AG04449 (cell line): ENCODE results near the gene LRRC74A.
A peak's percentile ranks its signal among the peaks of the same experiment; 100 is the strongest.
"Not testable (repeated sequence)": the region's sequence is repeated elsewhere in the genome, so short reads cannot be mapped to it uniquely, and the experiment has no call there.

Source experiments
- CTCF ChIA-PET: fragments of 350-600 bp; formaldehyde crosslinking; extraction: SDS; loops from one replicate; lab custom pipeline; 2021; ENCODE audit warnings: antibody characterized with exemption; lab: Yijun Ruan, JAX
- POLR2A ChIA-PET: fragments of 400-600, 350-600 bp; formaldehyde crosslinking; extraction: SDS; loops from one replicate; lab custom pipeline; 2020; ENCODE audit warnings: antibody characterized with exemption, inconsistent platforms; lab: Yijun Ruan, JAX
- DNase-seq: peaks from one replicate; pipeline ENCODE4 v3.0.0-alpha.2; 2010; ENCODE audit warnings: low read depth, low spot score
- H3K4me3 ChIP-seq: 2 replicates; pipeline ENCODE4 v1.5.1; 2011; ENCODE audit warnings: low read depth, mild to moderate bottlenecking, control low read depth, low read length
- TF ChIP-seq, protein P1 (sequence below): IDR thresholded peaks from one replicate; pipeline ENCODE4 v1.5.1; 2011; ENCODE audit warnings: mild to moderate bottlenecking, moderate library complexity, low read length, control low read depth, inconsistent platforms; ENCODE audit not compliant: insufficient read depth; ENCODE audit errors: missing control alignments

LRRC74A gene

DNA sequence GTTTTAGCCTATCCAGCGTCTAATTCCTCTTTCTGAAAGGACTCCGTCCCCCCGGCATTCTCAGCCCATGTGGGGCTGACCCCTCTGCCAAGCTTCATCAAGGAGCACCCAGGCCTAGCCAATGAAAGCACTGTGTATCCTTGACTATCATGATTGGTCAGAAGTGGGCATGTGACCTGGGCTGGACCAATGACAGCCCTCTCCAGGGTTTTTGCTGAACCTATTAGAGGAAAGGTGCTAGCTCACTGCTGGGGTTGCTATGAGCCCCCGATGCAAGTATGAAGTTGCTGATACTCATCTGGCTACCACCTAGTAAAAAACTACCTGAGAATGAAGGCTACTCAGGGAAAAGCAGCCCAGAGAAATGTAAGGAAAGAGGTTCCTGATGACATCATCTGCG, 68.1 kb downstream of the LRRC74A start:
- ChIA-PET CTCF (interaction anchor here (0.8 to 4.9 kb wide), 6 partner anchors 18 to 176 kb away, joined by 3 to 26 read pairs (median 16); no protein-coding TSS in a partner anchor), POLR2A (no interaction called here)
- no peak for DNase-seq
- TF ChIP-seq, protein P1, sequence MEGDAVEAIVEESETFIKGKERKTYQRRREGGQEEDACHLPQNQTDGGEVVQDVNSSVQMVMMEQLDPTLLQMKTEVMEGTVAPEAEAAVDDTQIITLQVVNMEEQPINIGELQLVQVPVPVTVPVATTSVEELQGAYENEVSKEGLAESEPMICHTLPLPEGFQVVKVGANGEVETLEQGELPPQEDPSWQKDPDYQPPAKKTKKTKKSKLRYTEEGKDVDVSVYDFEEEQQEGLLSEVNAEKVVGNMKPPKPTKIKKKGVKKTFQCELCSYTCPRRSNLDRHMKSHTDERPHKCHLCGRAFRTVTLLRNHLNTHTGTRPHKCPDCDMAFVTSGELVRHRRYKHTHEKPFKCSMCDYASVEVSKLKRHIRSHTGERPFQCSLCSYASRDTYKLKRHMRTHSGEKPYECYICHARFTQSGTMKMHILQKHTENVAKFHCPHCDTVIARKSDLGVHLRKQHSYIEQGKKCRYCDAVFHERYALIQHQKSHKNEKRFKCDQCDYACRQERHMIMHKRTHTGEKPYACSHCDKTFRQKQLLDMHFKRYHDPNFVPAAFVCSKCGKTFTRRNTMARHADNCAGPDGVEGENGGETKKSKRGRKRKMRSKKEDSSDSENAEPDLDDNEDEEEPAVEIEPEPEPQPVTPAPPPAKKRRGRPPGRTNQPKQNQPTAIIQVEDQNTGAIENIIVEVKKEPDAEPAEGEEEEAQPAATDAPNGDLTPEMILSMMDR, result no peak
- H3K4me3 ChIP-seq, result no peak overlapping the region

GRCh38 chr14:76898006-76898405, 71.8 kb downstream of the LRRC74A start:
- CTCF ChIA-PET, POLR2A ChIA-PET, DNase-seq, H3K4me3 ChIP-seq: not testable (repeated sequence)

DNA sequence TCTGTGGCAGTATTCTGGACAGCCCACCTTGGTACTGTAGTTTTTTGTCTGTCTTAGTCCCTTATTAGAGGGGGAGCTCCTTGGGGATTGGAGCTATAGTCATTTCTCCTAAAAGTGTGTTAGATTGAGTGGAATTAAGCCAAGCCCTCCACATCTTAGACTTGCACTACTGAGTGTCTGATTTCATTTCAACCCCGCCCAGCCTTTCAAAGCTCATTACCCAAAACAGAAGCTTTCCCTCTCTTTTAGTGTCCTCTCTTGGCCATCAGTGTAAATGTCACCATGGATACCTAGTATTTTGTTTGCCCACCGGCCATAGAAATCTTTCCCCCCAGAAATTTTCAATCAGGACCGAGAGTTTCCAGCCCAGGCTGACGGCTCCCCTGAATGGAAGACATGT, 74.5 kb downstream of the LRRC74A start:
- ChIA-PET POLR2A (no interaction called here), CTCF (interaction anchor here (1.1 to 27.8 kb wide), 8 partner anchors 12 to 415 kb away, joined by 3 to 1142 read pairs (median 10); no protein-coding TSS in a partner anchor)
- TF ChIP-seq, protein P1, result no peak
- no peak overlapping the region for H3K4me3 ChIP-seq
- DNase-seq, result no peak

DNA sequence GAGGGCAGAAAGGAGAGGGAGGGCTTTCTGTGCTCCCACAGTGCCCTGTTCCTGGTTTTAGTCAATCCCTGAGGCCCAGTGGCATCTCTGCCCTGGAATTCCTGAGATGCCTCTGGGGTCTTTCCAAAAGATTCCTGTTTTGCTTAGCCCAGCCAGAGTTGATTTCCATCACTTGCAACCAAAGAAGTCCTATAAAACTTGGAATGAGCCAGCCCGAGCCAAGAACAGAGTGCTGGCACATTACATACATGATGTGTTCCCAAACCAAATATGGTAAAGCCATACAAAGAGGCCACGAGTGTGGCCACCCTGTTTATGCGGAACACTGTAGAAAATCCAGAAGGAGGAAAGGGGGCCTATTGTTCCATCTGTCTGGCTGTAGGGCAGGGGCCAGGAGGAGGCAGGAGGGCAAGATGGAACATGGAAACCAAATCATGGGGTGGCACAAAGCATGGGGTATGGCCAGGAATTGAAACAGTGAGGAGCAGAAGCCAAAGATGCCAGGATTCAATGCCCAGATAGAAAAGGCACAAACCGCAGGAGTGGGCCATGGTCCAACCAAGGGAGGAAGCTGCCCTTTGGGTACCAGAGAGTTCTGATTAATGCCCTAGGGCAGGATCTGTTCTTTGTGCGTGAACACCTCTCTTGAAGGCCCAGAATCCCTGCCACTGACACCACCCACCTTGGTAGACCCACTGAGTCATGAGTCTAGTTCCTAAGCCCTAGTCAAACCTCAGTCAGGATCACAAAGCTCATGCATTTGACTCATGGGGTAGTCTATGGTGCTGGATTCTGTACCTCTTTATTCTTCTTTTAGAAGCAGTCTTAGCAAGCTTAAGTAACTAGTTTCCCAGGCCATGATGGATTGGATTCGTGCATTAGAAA, 75.2 kb downstream of the LRRC74A start:
- TF ChIP-seq, protein P1, result no peak
- peak; percentile 56 for DNase-seq
- ChIA-PET CTCF (interaction anchor here (1.1 to 27.8 kb wide), 10 partner anchors 11 to 172 kb away, joined by 3 to 1142 read pairs (median 8); no protein-coding TSS in a partner anchor), POLR2A (no interaction called here)
- H3K4me3 ChIP-seq, result no peak overlapping the region

DNA sequence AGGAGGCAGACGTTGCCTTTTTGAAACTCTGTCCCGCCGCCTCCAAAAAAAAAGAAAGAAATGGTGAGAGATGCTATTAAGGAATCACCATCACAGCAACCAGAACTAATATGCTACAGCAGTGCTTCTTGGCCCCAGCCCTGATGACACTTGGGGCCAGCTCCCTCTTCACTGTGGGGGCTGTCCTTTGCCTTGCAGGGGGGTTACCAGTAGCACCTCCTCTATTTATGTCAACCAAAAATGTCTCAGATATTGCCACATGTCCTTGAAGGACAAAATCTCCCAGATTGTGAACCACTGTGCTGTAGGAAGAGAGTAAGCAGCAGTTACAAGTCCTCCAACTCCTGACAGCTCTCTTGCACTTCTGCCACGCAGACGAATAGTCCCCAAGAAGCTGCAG, 76.4 kb downstream of the LRRC74A start:
- POLR2A ChIA-PET, result no interaction called here
- TF ChIP-seq, protein P1, result no peak
- DNase-seq, result no peak
- CTCF ChIA-PET, result interaction anchor here (1.1 to 27.8 kb wide), 7 partner anchors 10 to 193 kb away, joined by 3 to 1142 read pairs (median 8); no protein-coding TSS in a partner anchor
- no peak overlapping the region for H3K4me3 ChIP-seq

DNA sequence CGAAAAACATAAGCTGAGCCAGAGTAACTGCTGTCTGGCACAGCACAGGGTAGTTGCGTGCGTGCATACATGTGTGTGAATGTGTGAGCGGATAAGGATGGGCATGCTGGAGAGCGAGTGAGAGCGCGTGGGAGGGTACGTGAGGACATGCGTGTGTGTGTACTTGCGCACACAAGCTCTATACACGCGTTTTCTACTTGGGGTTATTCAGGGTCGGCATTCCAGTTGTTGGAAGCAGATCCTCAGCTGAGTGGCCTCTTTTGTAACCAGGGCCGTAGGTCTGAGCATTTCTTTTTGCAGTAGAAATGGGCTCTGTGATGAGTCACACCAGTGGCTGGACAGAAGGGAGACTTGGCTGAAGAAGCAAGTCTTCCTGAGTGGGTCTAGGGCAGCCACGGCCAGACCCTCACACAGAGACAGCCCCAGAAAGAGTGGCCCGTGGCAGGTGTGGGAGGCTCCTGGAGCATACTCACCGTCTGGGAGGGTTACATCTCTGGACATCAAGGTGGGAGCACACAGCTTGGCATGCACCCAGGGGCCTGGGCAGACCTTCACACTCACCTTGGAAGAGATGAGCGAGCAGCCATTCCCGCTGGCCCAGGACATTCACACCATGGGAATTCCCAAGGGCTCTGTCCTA, 78.0 kb downstream of the LRRC74A start:
- DNase-seq, result peak; percentile 66

More for the DNA sequence above, 78.0 kb downstream of the LRRC74A start:
- peak overlapping the region; percentile 9 for H3K4me3 ChIP-seq
- TF ChIP-seq, protein P1, result no peak
- ChIA-PET POLR2A (interaction anchor here (0.6 to 1.7 kb wide), 5 partner anchors 15 to 166 kb away, joined by 3 to 21 read pairs (median 4); no protein-coding TSS in a partner anchor), CTCF (interaction anchor here (1.1 to 27.8 kb wide), 13 partner anchors 9 to 190 kb away, joined by 3 to 1142 read pairs (median 7); no protein-coding TSS in a partner anchor)
